ENCODE data around the gene NKAIN2.

NKAIN2 gene

DNA sequence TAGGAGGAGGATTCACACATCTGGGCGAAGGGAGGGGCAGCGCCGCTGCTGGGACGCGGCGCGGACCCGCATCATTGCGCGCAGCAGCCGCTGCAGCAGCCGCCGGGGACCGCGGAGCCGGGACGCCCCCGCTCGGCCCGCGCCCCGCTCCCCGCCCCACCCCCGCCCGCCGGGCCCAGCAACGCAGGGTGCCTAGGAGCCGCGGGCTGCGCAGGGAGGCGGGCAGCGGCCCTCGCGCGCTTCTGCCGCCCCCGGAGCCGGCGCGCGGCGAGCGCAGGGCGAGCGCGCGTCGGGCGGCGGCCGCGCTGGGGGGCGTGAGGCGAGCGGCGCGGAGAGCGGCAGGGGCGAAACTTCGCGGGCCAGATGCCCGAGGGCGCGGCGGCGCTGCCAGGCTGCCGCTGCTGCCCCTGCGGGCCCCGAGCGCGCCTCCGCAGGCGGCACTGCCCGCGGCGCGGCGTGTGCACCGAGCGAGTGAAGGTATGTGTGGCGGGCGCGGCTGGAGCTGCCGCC lies at the start of gene NKAIN2:
Gene NKAIN2, plus strand, starts transcription at position 362 of the 510 bp plus-strand sequence.
- DNase-seq (ENCODE audit: low read depth, low spot score) = no peak

GRCh38 chr6:123759472-123759871 lies 44.2 kb upstream of the NKAIN2 start:
- DNase-seq (ENCODE audit: low read depth, low spot score) = no peak

DNA sequence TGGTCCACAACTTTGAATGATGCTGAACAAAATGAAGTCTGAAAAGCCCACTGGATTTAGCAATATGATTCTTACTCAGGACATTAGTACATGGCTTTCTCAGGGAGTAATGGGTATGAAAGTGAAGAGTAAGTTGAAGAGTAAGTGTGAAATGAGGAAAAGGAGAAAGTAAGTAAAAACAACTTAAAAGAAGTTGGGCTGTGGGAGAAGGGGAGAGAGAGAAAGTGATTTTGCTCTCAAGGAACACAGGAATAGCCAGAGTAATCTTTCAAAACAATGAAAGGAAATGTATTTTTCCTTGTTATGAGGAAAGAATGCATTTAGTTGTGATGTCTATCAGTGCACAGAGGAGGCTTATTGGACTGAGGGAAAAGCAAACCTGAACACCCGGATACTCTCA lies 39.8 kb upstream of the NKAIN2 start:
- no peak for DNase-seq (ENCODE audit: low read depth, low spot score)

GRCh38 chr6:123764722-123765121 lies 38.9 kb upstream of the NKAIN2 start:
- DNase-seq (ENCODE audit: low read depth, low spot score) = no peak

DNA sequence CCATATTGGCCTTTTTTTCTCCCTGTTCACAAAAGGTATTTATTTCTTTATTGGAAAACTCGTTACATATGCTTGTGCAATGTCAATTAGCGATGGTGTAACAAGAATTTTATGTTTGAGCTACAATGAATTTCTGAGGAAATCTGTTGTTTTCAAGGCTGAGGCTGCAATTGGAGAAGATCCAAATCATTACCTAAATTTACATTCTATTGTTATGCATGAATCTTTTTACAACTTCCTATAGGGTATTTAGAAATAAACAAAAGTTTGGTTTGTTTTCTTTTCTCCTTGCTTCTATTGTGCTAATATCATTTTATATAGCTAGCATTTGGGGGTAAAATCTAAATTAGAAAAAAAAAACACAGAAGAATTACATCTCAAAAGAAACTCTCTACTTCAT lies 34.7 kb upstream of the NKAIN2 start:
- no peak for DNase-seq (ENCODE audit: low read depth, low spot score)

DNA sequence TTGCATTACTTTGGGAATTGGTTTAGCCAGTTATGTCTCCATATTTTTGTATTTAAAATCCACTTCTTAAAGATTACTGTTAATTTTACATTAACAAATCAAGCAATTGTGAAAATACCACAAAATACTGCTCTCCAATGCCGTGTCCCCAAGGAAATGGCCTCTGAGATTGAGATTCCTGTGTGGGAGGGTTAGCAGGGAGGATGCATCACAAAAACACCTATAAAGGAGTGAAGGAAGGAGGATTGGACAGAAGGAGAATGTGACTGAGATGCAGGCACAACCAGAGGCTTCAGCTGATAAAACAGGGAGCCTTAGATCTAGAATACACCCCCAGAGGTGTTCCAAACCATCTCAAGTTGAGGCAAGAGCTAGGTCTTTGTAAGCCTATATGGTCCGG lies 34.2 kb upstream of the NKAIN2 start:
- no peak for DNase-seq (ENCODE audit: low read depth, low spot score)

- DNase-seq (ENCODE audit: low read depth, low spot score) = no peak
Observed at GRCh38 chr6:123770247-123770949, 33.3 kb upstream of the NKAIN2 start.

- DNase-seq (ENCODE audit: low read depth, low spot score) = no peak
Observed at GRCh38 chr6:123771126-123771525, 32.5 kb upstream of the NKAIN2 start.

DNA sequence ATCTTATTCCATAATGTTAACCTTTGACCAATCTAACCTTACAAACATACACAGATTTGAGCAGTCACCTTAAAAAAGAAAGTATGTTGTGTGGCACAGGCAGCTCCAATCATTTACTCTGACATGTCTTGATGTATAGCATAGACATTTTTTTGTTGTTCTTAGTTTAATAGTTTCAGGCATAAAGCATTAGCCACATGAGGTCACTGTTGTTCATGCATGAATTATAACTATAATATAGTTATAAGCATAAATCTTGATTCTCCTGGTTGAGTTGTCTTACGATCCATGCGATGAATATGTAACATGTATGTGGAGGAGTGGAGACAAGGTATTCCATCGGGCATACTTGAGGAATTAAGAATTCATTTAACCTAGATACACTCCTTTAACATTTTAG lies 26.1 kb upstream of the NKAIN2 start:
- no peak for DNase-seq (ENCODE audit: low read depth, low spot score)

GRCh38 chr6:123780021-123780420 lies 23.6 kb upstream of the NKAIN2 start:
- DNase-seq (ENCODE audit: low read depth, low spot score) = no peak

DNA sequence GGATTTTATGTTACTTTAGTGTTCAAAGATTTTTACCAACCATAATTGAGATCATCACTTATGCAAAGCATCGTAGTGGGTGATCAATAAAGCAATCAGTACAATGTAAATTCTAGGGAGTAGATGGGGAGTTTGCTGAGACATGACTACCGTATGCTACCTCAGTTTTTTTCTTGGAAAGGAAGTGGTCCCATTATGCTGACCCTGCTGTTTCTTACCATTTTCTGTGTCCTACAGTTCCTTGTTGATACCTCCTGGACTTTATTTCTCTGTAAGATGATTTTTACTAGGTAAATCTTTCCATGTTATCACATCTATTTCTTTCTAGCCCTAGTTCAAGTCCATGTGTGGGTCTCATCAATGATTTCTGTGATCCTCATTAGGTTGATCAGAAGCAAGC lies 19.3 kb upstream of the NKAIN2 start:
- no peak for DNase-seq (ENCODE audit: low read depth, low spot score)

GRCh38 chr6:123785039-123785438 lies 18.6 kb upstream of the NKAIN2 start:
- no peak for DNase-seq (ENCODE audit: low read depth, low spot score)

GRCh38 chr6:123788319-123788718 lies 15.3 kb upstream of the NKAIN2 start:
- DNase-seq (ENCODE audit: low read depth, low spot score) = no peak

DNA sequence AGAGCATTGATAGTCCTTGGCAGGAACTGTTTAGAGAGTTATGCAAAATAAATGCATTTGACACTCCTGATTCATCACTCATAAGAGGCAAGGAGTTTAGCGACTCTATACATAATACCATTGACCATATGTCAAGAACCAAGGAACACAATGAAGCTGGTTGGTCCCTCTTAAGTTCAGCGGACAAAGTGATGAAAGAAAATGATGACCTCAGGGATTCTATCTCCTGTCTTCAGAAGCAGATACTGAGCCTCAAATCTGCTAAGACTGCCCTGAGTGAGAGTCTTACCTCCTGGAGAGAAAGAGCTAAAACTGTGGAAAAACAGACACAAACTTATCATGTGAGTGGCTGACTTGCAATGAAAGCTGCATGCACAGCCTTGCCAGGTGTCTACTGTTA lies 9.5 kb upstream of the NKAIN2 start:
- no peak for DNase-seq (ENCODE audit: low read depth, low spot score)

GRCh38 chr6:123794799-123795198 lies 8.9 kb upstream of the NKAIN2 start:
- no peak for DNase-seq (ENCODE audit: low read depth, low spot score)

DNA sequence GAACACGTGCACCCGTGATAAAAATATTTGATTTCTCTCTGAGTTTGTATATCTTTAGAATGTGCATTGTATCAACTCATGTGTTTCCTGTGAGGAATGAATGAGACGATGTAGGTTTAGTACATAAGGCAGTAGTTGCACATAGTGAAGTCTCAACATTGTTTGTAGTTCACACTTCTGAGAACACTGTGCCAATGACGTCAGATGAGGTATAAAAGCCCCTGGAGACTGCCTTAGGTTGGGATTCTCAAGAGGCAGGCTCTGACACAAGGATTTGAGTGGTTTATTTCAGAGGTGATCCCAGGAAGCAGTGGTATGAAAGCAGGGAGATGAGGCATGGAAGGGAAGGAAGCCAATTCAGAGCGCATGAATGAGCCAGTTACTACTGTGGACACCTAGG lies 2.6 kb upstream of the NKAIN2 start:
- no peak for DNase-seq (ENCODE audit: low read depth, low spot score)

GRCh38 chr6:123802351-123802696 lies 1.3 kb upstream of the NKAIN2 start:
- no peak for DNase-seq (ENCODE audit: low read depth, low spot score)

GRCh38 chr6:123802697-123803503 lies 765 bp upstream of the NKAIN2 start:
- DNase-seq (ENCODE audit: low read depth, low spot score) = no peak

GRCh38 chr6:123804014-123804786 lies 535 bp downstream of the NKAIN2 start:
- DNase-seq (ENCODE audit: low read depth, low spot score) = no peak

GRCh38 chr6:123804787-123805540 lies 1.3 kb downstream of the NKAIN2 start:
- no peak for DNase-seq (ENCODE audit: low read depth, low spot score)

DNA sequence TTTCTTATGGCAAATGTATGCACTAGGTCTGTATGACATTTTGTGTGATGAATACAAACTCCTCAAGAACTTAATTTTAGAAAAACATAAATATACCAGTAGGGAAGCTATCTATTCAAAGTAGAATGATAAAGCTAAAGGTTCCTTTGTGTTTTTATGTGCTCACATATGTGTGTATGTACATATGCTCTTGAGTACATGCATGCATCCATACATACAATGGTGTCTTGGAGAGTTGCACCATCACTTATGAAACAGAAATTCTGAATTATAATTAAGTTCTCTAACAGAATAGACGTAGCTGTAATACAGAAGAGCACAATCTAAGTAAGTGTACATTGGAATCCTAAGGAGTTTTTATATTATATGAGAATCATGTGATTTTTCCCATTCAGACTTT lies 2.3 kb downstream of the NKAIN2 start:
- no peak for DNase-seq (ENCODE audit: low read depth, low spot score)

DNA sequence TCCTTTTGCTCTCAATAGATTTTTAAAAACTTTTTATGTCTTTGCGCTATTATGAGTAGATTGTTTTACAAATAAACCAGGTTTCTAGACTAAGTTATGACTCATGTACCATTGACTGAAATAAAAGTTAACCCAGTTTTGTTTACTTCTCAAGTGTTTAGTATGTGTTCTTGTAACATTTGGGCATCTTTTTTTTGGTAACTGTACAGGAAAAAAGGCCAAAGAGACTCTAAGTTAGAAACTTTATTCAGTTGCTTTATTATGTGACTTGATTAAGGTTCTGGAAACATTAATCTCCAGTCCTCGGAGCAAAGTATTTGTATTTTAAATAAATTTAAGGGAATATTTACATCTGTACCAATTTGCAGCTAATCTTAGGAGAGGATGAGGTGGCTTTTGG lies 2.9 kb downstream of the NKAIN2 start:
- no peak for DNase-seq (ENCODE audit: low read depth, low spot score)

Data from activated CD4-positive, CD25-positive, alpha-beta regulatory T cell treated with anti-CD3 and anti-CD28 coated beads, Interleukin-2, amount 50 U/mL, for 16 hours (primary cell).